Measurements from ENCODE around the gene ZBBX.

The ZBBX gene

GRCh38 chr3:167302678-167303077 lies 77.4 kb downstream of the ZBBX start:
- no peak overlapping the region for H3K4me3 ChIP-seq (ENCODE audit: low read length)
- H3K27ac ChIP-seq (ENCODE audit: low read length) = no peak overlapping the region
- no peaks in the 10 kb centered on the region for H3K27me3 ChIP-seq (ENCODE audit: insufficient read depth, low read length)

GRCh38 chr3:167300207-167300606 lies 79.9 kb downstream of the ZBBX start:
- H3K36me3 ChIP-seq (ENCODE audit: insufficient read depth, low read depth, low read length) = no peaks in the 10 kb centered on the region
- no peak overlapping the region for H3K4me3 ChIP-seq (ENCODE audit: low read length)
- no peak overlapping the region for H3K9ac ChIP-seq (ENCODE audit: low read depth, low read length)
- H3K27me3 ChIP-seq (ENCODE audit: insufficient read depth, low read length) = no peaks in the 10 kb centered on the region
- no peaks in the 10 kb centered on the region for H3K4me1 ChIP-seq (ENCODE audit: insufficient read depth, low read length)
- H3K27ac ChIP-seq (ENCODE audit: low read length) = no peak overlapping the region
- H3K9me3 ChIP-seq (ENCODE audit: insufficient read depth, low read depth, low read length) = no peaks in the 10 kb centered on the region

More at GRCh38 chr3:167302678-167303077, 77.4 kb downstream of the ZBBX start:
- Histone ChIP-seq H3K9me3 (ENCODE audit: insufficient read depth, low read depth, low read length) (no peaks in the 10 kb centered on the region), H3K9ac (ENCODE audit: low read depth, low read length) (no peak overlapping the region), H3K4me1 (ENCODE audit: insufficient read depth, low read length) (no peaks in the 10 kb centered on the region), H3K36me3 (ENCODE audit: insufficient read depth, low read depth, low read length) (no peaks in the 10 kb centered on the region)

GRCh38 chr3:167289435-167289834 lies 90.7 kb downstream of the ZBBX start:
- Histone ChIP-seq H3K9me3 (ENCODE audit: insufficient read depth, low read depth, low read length) (no peaks in the 10 kb centered on the region), H3K27me3 (ENCODE audit: insufficient read depth, low read length) (no peaks in the 10 kb centered on the region), H3K36me3 (ENCODE audit: insufficient read depth, low read depth, low read length) (no peaks in the 10 kb centered on the region), H3K4me3 (ENCODE audit: low read length) (no peak overlapping the region), H3K27ac (ENCODE audit: low read length) (no peak overlapping the region), H3K9ac (ENCODE audit: low read depth, low read length) (no peak overlapping the region), H3K4me1 (ENCODE audit: insufficient read depth, low read length) (no peaks in the 10 kb centered on the region)

- no peaks in the 10 kb centered on the region for H3K9me3 ChIP-seq (ENCODE audit: insufficient read depth, low read depth, low read length)
- no peaks in the 10 kb centered on the region for H3K4me1 ChIP-seq (ENCODE audit: insufficient read depth, low read length)
- H3K9ac ChIP-seq (ENCODE audit: low read depth, low read length) = no peak overlapping the region
- no peaks in the 10 kb centered on the region for H3K36me3 ChIP-seq (ENCODE audit: insufficient read depth, low read depth, low read length)
- H3K27me3 ChIP-seq (ENCODE audit: insufficient read depth, low read length) = no peaks in the 10 kb centered on the region
- no peak overlapping the region for H3K27ac ChIP-seq (ENCODE audit: low read length)
- no peak overlapping the region for H3K4me3 ChIP-seq (ENCODE audit: low read length)
Observed at GRCh38 chr3:167288737-167289136, 91.4 kb downstream of the ZBBX start.

GRCh38 chr3:167287308-167287707 lies 92.8 kb downstream of the ZBBX start:
- H3K27me3 ChIP-seq (ENCODE audit: insufficient read depth, low read length) = no peaks in the 10 kb centered on the region
- H3K9ac ChIP-seq (ENCODE audit: low read depth, low read length) = no peak overlapping the region; the same call in 1 of the 2 replicates
- no peaks in the 10 kb centered on the region; the same call in 1 of the 2 replicates for H3K4me1 ChIP-seq (ENCODE audit: insufficient read depth, low read length)

GRCh38 chr3:167274141-167274874 lies 105.8 kb downstream of the ZBBX start:
- Histone ChIP-seq H3K27me3 (ENCODE audit: insufficient read depth, low read length) (no peaks in the 10 kb centered on the region), H3K27ac (ENCODE audit: low read length) (no peak overlapping the region)

More at GRCh38 chr3:167287308-167287707, 92.8 kb downstream of the ZBBX start:
- Histone ChIP-seq H3K27ac (ENCODE audit: low read length) (no peak overlapping the region), H3K4me3 (ENCODE audit: low read length) (no peak overlapping the region), H3K9me3 (ENCODE audit: insufficient read depth, low read depth, low read length) (no peaks in the 10 kb centered on the region), H3K36me3 (ENCODE audit: insufficient read depth, low read depth, low read length) (no peaks in the 10 kb centered on the region)

GRCh38 chr3:167253037-167253436 lies 127.1 kb downstream of the ZBBX start:
- H3K4me1 ChIP-seq (ENCODE audit: insufficient read depth, low read length) = no peaks in the 10 kb centered on the region
- H3K27me3 ChIP-seq (ENCODE audit: insufficient read depth, low read length) = no peaks in the 10 kb centered on the region
- H3K9ac ChIP-seq (ENCODE audit: low read depth, low read length) = no peak overlapping the region
- no peaks in the 10 kb centered on the region for H3K36me3 ChIP-seq (ENCODE audit: insufficient read depth, low read depth, low read length)
- no peak overlapping the region for H3K4me3 ChIP-seq (ENCODE audit: low read length)
- no peaks in the 10 kb centered on the region for H3K9me3 ChIP-seq (ENCODE audit: insufficient read depth, low read depth, low read length)
- no peak overlapping the region for H3K27ac ChIP-seq (ENCODE audit: low read length)

More at GRCh38 chr3:167274141-167274874, 105.8 kb downstream of the ZBBX start:
- Histone ChIP-seq H3K9ac (ENCODE audit: low read depth, low read length) (no peak overlapping the region), H3K9me3 (ENCODE audit: insufficient read depth, low read depth, low read length) (peaks cover 4% of the 10 kb centered on the region), H3K36me3 (ENCODE audit: insufficient read depth, low read depth, low read length) (no peaks in the 10 kb centered on the region), H3K4me3 (ENCODE audit: low read length) (no peak overlapping the region), H3K4me1 (ENCODE audit: insufficient read depth, low read length) (no peaks in the 10 kb centered on the region)

- Histone ChIP-seq H3K9ac (ENCODE audit: low read depth, low read length) (no peak overlapping the region), H3K4me1 (ENCODE audit: insufficient read depth, low read length) (no peaks in the 10 kb centered on the region), H3K27ac (ENCODE audit: low read length) (no peak overlapping the region), H3K27me3 (ENCODE audit: insufficient read depth, low read length) (no peaks in the 10 kb centered on the region), H3K9me3 (ENCODE audit: insufficient read depth, low read depth, low read length) (no peaks in the 10 kb centered on the region), H3K4me3 (ENCODE audit: low read length) (no peak overlapping the region), H3K36me3 (ENCODE audit: insufficient read depth, low read depth, low read length) (no peaks in the 10 kb centered on the region)
Observed at GRCh38 chr3:167251678-167252077, 128.4 kb downstream of the ZBBX start.

- H3K4me3 ChIP-seq (ENCODE audit: low read length) = no peak overlapping the region
- H3K36me3 ChIP-seq (ENCODE audit: insufficient read depth, low read depth, low read length) = no peaks in the 10 kb centered on the region
- no peaks in the 10 kb centered on the region for H3K27me3 ChIP-seq (ENCODE audit: insufficient read depth, low read length)
- H3K9ac ChIP-seq (ENCODE audit: low read depth, low read length) = no peak overlapping the region
- H3K9me3 ChIP-seq (ENCODE audit: insufficient read depth, low read depth, low read length) = no peaks in the 10 kb centered on the region
- H3K4me1 ChIP-seq (ENCODE audit: insufficient read depth, low read length) = peaks cover 2% of the 10 kb centered on the region; the same call in 1 of the 2 replicates
- no peak overlapping the region for H3K27ac ChIP-seq (ENCODE audit: low read length)
Observed at GRCh38 chr3:167246252-167246651, 133.8 kb downstream of the ZBBX start.

- Histone ChIP-seq H3K9ac (ENCODE audit: low read depth, low read length) (no peak overlapping the region), H3K27me3 (ENCODE audit: insufficient read depth, low read length) (no peaks in the 10 kb centered on the region), H3K27ac (ENCODE audit: low read length) (no peak overlapping the region), H3K36me3 (ENCODE audit: insufficient read depth, low read depth, low read length) (no peaks in the 10 kb centered on the region), H3K4me3 (ENCODE audit: low read length) (no peak overlapping the region), H3K4me1 (ENCODE audit: insufficient read depth, low read length) (peaks cover 9% of the 10 kb centered on the region; the same call in 1 of the 2 replicates), H3K9me3 (ENCODE audit: insufficient read depth, low read depth, low read length) (no peaks in the 10 kb centered on the region)
Observed at GRCh38 chr3:167241048-167241845, 138.8 kb downstream of the ZBBX start.

- Histone ChIP-seq H3K4me3 (ENCODE audit: low read length) (no peak overlapping the region), H3K27ac (ENCODE audit: low read length) (no peak overlapping the region), H3K27me3 (ENCODE audit: insufficient read depth, low read length) (no peaks in the 10 kb centered on the region), H3K9ac (ENCODE audit: low read depth, low read length) (no peak overlapping the region), H3K4me1 (ENCODE audit: insufficient read depth, low read length) (no peaks in the 10 kb centered on the region), H3K9me3 (ENCODE audit: insufficient read depth, low read depth, low read length) (no peaks in the 10 kb centered on the region), H3K36me3 (ENCODE audit: insufficient read depth, low read depth, low read length) (no peaks in the 10 kb centered on the region)
Observed at GRCh38 chr3:167228135-167228534, 152.0 kb downstream of the ZBBX start.

- no peak overlapping the region for H3K27ac ChIP-seq (ENCODE audit: low read length)
- H3K4me3 ChIP-seq (ENCODE audit: low read length) = no peak overlapping the region
- H3K9me3 ChIP-seq (ENCODE audit: insufficient read depth, low read depth, low read length) = no peaks in the 10 kb centered on the region
- H3K36me3 ChIP-seq (ENCODE audit: insufficient read depth, low read depth, low read length) = no peaks in the 10 kb centered on the region
- H3K4me1 ChIP-seq (ENCODE audit: insufficient read depth, low read length) = no peaks in the 10 kb centered on the region
- no peak overlapping the region for H3K9ac ChIP-seq (ENCODE audit: low read depth, low read length)
- H3K27me3 ChIP-seq (ENCODE audit: insufficient read depth, low read length) = no peaks in the 10 kb centered on the region
Observed at GRCh38 chr3:167225821-167226220, 154.3 kb downstream of the ZBBX start.

All from iPS-20b (cell line).